MM.1S (cell line): ENCODE data around the gene DCP2.

Experiments used
- DNase-seq: peaks from one replicate; pipeline ENCODE4 v3.0.0-alpha.2; 2015
- H2AFZ ChIP-seq: fragments of 300-600 bp; sonication (generic); 2 replicates; pipeline ENCODE4 v1.6.0; 2016; ENCODE audit warnings: antibody characterized with exemption, low read length
- H3F3A ChIP-seq: fragments of 300-600 bp; sonication (generic); 2 replicates; pipeline ENCODE4 v1.6.1; 2016; ENCODE audit warnings: mild to moderate bottlenecking, antibody characterized with exemption, low read length, moderate library complexity, mixed read lengths; ENCODE audit not compliant: insufficient read depth
- H3K27ac ChIP-seq: fragments of 300-600 bp; sonication (generic); 2 replicates; pipeline ENCODE4 v1.5.1; 2016; ENCODE audit warnings: mild to moderate bottlenecking, low read length
- H3K27me3 ChIP-seq: fragments of 300-600 bp; sonication (generic); replicated peaks from 2 replicates; pipeline ENCODE4 v1.6.0; 2016; ENCODE audit warnings: low read length; ENCODE audit not compliant: insufficient read depth
- H3K36me3 ChIP-seq: fragments of 300-600 bp; sonication (generic); replicated peaks from 2 replicates; pipeline ENCODE4 v1.6.1; 2016; ENCODE audit warnings: mild to moderate bottlenecking, low read length, mixed read lengths; ENCODE audit not compliant: insufficient read depth
- H3K4me1 ChIP-seq: fragments of 300-600 bp; sonication (generic); 2 replicates; pipeline ENCODE4 v1.6.1; 2016; ENCODE audit warnings: low read length, mixed read lengths
- H3K4me2 ChIP-seq: fragments of 300-600 bp; sonication (generic); 2 replicates; pipeline ENCODE4 v1.6.0; 2016; ENCODE audit warnings: low read depth, low read length
- H3K4me3 ChIP-seq: fragments of 300-600 bp; sonication (generic); 2 replicates; pipeline ENCODE4 v1.5.1; 2016; ENCODE audit warnings: low read length, mixed read lengths
- H3K79me2 ChIP-seq: fragments of 300-600 bp; sonication (generic); 2 replicates; pipeline ENCODE4 v1.6.1; 2016; ENCODE audit warnings: mixed run types, low read length, mixed read lengths
- H3K9ac ChIP-seq: fragments of 300-600 bp; sonication (generic); 2 replicates; pipeline ENCODE4 v1.6.1; 2016; ENCODE audit warnings: low read length, mixed read lengths
- H3K9me2 ChIP-seq: fragments of 300-600 bp; sonication (generic); replicated peaks from 2 replicates; pipeline ENCODE4 v1.6.1; 2016; ENCODE audit warnings: mild to moderate bottlenecking, low read length, mixed read lengths; ENCODE audit not compliant: insufficient read depth
- H3K9me3 ChIP-seq: fragments of 300-600 bp; sonication (generic); replicated peaks from 2 replicates; pipeline ENCODE4 v1.6.1; 2016; ENCODE audit warnings: mild to moderate bottlenecking, low read length, mixed read lengths; ENCODE audit not compliant: insufficient read depth
- H4K20me1 ChIP-seq: fragments of 300-600 bp; sonication (generic); 2 replicates; pipeline ENCODE4 v1.6.1; 2016; ENCODE audit warnings: mild to moderate bottlenecking, low read length, moderate library complexity, mixed read lengths; ENCODE audit not compliant: insufficient read depth
- EZH2 ChIP-seq: fragments of 300-600 bp; sonication (generic); optimal IDR thresholded peaks from 2 replicates; pipeline ENCODE3; 2017; ENCODE audit warnings: low read depth, mild to moderate bottlenecking, antibody characterized with exemption, low read length, mixed read lengths
- EZH2phosphoT487 ChIP-seq: fragments of 300-600 bp; sonication (generic); IDR thresholded peaks from 2 replicates; pipeline ENCODE4 v1.6.1; 2018; ENCODE audit warnings: antibody characterized with exemption, low read length
- TF ChIP-seq, protein P1 (sequence below): fragments of 300-600 bp; sonication (generic); IDR thresholded peaks from 2 replicates; pipeline ENCODE4 v1.5.1; 2016; ENCODE audit warnings: antibody characterized with exemption, low read length, mixed read lengths

Gene DCP2

GRCh38 chr5:113044776-113045465 lies 68.3 kb downstream of the DCP2 start:
- Histone ChIP-seq H3K27ac (no peak overlapping the region), H3K36me3 (peaks cover 6% of the 10 kb centered on the region; the same call in 1 of the 2 replicates), H4K20me1 (no peaks in the 10 kb centered on the region), H3K4me2 (no peak overlapping the region), H3K9ac (no peak overlapping the region), H3K4me1 (peaks cover 34% of the 10 kb centered on the region), H3K9me2 (no peaks in the 10 kb centered on the region), H3F3A (peaks cover 28% of the 10 kb centered on the region), H3K79me2 (peaks cover 25% of the 10 kb centered on the region), H3K27me3 (no peaks in the 10 kb centered on the region), H3K4me3 (no peak overlapping the region), H3K9me3 (no peaks in the 10 kb centered on the region), H2AFZ (no peak overlapping the region)
- TF ChIP-seq EZH2, result no peak
- TF ChIP-seq EZH2phosphoT487, result no peak
- TF ChIP-seq, protein P1, sequence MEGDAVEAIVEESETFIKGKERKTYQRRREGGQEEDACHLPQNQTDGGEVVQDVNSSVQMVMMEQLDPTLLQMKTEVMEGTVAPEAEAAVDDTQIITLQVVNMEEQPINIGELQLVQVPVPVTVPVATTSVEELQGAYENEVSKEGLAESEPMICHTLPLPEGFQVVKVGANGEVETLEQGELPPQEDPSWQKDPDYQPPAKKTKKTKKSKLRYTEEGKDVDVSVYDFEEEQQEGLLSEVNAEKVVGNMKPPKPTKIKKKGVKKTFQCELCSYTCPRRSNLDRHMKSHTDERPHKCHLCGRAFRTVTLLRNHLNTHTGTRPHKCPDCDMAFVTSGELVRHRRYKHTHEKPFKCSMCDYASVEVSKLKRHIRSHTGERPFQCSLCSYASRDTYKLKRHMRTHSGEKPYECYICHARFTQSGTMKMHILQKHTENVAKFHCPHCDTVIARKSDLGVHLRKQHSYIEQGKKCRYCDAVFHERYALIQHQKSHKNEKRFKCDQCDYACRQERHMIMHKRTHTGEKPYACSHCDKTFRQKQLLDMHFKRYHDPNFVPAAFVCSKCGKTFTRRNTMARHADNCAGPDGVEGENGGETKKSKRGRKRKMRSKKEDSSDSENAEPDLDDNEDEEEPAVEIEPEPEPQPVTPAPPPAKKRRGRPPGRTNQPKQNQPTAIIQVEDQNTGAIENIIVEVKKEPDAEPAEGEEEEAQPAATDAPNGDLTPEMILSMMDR, result no peak
- DNase-seq, result no peak

DNA sequence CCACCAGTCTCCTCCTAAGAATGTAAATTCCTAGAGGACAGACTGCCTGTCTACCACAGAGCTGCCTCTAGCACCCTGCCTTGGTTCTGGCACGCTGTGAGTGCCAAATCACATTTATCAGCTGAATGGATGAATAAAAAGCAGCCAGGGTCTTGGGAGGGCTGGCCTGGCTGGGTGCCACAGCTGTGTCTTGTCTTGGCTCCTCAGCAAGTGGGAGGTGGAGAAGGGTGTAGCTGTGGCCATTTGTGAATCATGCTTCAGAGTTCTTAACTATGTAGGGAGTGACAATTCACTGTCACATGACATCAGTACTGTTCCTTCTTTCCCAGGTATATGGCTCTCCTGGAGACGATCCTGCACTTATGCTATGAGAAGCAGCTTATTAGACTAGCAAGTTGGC lies 70.6 kb downstream of the DCP2 start:
- no peaks in the 10 kb centered on the region for H4K20me1 ChIP-seq
- no peaks in the 10 kb centered on the region for H3K9me3 ChIP-seq
- no peak overlapping the region for H3K4me3 ChIP-seq
- DNase-seq, result no peak
- no peaks in the 10 kb centered on the region for H3K9me2 ChIP-seq
- peak overlapping the region; percentile 90 for H3K27ac ChIP-seq
- H3K4me1 ChIP-seq, result peaks cover 57% of the 10 kb centered on the region
- H3K79me2 ChIP-seq, result peaks cover 33% of the 10 kb centered on the region
- peak overlapping the region; percentile 49 for H3K9ac ChIP-seq
- peaks cover 6% of the 10 kb centered on the region; the same call in 1 of the 2 replicates for H3K36me3 ChIP-seq
- H3K27me3 ChIP-seq, result no peaks in the 10 kb centered on the region
- TF ChIP-seq EZH2 (no peak), EZH2phosphoT487 (no peak)
- TF ChIP-seq, protein P1, result no peak
- H2AFZ ChIP-seq, result no peak overlapping the region
- H3F3A ChIP-seq, result peaks cover 38% of the 10 kb centered on the region
- H3K4me2 ChIP-seq, result peak overlapping the region; percentile 68; the same call in 1 of the 2 replicates

DNA sequence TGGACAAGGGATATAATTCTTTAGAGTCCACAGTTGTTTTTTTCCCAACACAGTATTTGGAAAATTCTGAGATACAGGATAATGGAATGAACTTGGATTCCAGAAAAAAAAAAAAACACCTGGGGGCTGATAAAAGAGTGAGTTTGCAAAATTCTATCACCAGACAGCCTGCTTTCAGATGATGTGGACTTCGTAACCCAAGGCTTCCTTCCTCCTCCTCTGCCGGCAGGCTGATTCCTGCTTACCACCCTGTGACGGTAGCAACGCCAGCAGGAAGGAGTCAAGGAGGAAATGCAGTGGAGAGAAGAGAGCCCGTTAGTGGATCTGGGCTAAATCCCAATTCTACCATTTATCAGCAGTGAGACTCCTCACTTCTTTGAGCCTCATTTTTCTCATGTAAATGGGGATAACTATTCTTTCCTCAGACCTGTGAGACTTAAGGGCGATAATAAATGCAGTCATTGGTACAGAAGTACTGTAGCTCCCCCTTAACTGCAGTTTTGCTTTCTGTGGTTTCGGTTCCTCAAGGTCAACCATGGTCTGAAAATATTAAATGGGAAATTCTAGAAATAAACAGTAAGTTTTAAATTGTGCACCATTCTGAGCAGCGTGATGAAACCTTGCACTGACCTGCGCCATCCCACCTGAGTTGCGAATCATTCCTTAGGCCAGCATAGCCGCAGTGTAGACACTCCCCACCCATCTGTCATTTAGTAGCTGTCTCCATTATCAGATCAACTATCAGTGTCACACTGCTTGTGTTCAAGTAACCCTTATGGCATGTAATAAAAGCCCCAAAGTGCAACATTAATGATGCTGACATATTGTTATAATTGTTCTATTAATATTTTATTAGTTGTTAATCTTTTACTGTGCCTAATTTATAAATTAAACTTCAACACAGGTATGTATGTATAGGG lies 71.4 kb downstream of the DCP2 start:
- peak overlapping the region; percentile 49 for H3K9ac ChIP-seq
- H3K4me2 ChIP-seq, result peak overlapping the region; percentile 68
- no peaks in the 10 kb centered on the region for H4K20me1 ChIP-seq
- H3K9me3 ChIP-seq, result no peaks in the 10 kb centered on the region
- 0 out of 2 replicates have a peak overlapping the region, but pooled peaks have one; percentile 21 for H2AFZ ChIP-seq
- no peaks in the 10 kb centered on the region for H3K9me2 ChIP-seq
- H3K4me1 ChIP-seq, result peaks cover 65% of the 10 kb centered on the region
- H3K36me3 ChIP-seq, result peaks cover 6% of the 10 kb centered on the region; the same call in 1 of the 2 replicates
- DNase-seq, result peak; percentile 84
- peak overlapping the region; percentile 33 for H3K4me3 ChIP-seq
- H3K27ac ChIP-seq, result peak overlapping the region; percentile 90
- TF ChIP-seq EZH2phosphoT487 (no peak), EZH2 (no peak)
- peaks cover 40% of the 10 kb centered on the region for H3K79me2 ChIP-seq
- peaks cover 38% of the 10 kb centered on the region for H3F3A ChIP-seq
- H3K27me3 ChIP-seq, result no peaks in the 10 kb centered on the region
